DMS53 treated with DMSO at 0.1 percent for 48 hours (cell line): Measurements from ENCODE around the gene TUBB2B.
"Not testable (repeated sequence)": the region's sequence is repeated elsewhere in the genome, so short reads cannot be mapped to it uniquely, and the experiment has no call there.

Experiments used
- DNase-seq: peaks from one replicate; lab custom pipeline; 2025; ENCODE audit not compliant: unreplicated experiment; lab: John Stamatoyannopoulos, UW

TUBB2B gene

DNA sequence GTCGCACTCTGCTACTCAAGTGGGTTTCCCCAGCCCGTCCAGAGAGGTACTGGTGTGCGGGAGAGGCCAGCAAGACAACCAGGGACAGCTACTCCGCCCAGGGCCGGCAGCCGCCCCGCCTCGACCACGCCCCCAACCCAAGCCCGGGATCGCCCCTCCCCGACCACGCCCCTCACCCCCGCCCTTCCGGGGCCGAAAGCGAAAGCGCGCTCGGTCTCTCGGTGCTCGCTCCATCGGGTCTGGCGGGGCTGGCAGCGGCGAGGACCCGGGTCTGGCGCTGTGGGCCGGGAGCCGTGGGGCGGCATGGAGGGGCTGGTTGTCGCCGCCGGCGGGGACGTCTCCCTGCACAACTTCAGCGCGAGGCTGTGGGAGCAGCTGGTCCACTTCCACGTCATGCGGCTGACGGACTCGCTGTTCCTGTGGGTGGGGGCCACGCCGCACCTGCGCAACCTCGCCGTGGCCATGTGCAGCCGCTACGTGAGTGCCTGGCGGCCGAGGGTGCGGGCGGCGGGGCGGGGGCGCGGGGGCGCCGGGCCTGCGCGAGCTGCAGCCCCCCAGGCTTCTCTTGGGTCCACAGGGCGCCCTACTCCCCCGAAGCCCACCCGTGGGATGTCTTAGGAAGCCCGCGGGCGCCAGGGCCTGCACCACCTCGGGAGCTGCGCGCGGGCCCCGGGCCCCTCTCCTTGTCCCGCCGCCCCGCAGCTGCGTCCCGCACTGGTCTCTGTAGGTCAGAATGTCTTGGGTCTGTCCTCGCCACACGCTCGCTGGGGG lies 31.5 kb upstream of the TUBB2B start, which contains the start of gene PSMG4:
Gene PSMG4 (plus strand): TSS at position 228 of the 771 bp plus-strand sequence. CDS start 76 bp downstream, at position 304.
- peak; percentile 59 for DNase-seq

DNA sequence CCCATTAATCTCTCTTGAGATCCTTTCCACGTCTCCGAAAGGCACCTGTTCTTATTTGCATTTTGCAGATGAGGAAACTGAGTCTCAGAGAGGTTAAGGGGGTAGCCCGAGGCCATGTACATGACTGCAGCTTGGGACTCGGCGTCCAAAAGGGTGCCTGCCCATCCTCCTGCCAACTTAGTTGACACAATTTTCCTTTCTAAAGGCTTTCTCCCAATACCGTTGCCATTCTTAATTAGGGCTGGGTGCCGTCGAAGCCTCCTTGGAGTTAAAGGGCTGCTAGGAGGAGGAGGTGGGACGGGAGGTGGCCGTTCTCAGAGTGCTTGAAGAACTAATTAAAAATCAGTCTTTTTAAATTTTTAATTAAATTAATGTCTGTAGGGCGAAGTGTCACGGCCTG lies 30.7 kb upstream of the TUBB2B start:
- no peak for DNase-seq

GRCh38 chr6:3253597-3253961 lies 26.1 kb upstream of the TUBB2B start:
- DNase-seq = no peak

- no peak for DNase-seq
Measured at GRCh38 chr6:3252861-3253596, 25.6 kb upstream of the TUBB2B start.

DNA sequence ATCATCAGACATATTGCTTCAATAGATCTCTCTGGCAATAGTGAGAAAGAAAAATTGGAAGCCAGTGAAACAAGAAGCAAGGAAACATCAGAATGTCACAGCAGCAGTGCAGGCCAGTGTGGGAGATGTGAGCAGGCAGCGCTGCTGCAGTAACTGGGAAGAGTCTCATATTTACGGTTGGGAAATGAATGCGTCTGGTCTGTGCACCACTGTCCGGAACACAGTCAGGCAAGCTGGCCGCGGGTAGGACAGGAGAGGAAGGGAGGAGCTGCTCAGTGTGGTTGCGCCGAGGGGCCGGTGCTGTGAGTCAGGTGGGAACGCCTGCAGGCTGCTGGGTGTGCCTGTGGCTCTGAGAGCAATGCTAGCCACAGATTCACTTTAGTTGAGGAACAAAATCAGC lies 24.9 kb upstream of the TUBB2B start:
- DNase-seq = no peak

- DNase-seq = peak; percentile 65
Measured at GRCh38 chr6:3251462-3252314, 24.2 kb upstream of the TUBB2B start.

GRCh38 chr6:3250231-3250675 lies 22.8 kb upstream of the TUBB2B start:
- no peak for DNase-seq

GRCh38 chr6:3249821-3250220 lies 22.4 kb upstream of the TUBB2B start:
- DNase-seq = no peak

DNA sequence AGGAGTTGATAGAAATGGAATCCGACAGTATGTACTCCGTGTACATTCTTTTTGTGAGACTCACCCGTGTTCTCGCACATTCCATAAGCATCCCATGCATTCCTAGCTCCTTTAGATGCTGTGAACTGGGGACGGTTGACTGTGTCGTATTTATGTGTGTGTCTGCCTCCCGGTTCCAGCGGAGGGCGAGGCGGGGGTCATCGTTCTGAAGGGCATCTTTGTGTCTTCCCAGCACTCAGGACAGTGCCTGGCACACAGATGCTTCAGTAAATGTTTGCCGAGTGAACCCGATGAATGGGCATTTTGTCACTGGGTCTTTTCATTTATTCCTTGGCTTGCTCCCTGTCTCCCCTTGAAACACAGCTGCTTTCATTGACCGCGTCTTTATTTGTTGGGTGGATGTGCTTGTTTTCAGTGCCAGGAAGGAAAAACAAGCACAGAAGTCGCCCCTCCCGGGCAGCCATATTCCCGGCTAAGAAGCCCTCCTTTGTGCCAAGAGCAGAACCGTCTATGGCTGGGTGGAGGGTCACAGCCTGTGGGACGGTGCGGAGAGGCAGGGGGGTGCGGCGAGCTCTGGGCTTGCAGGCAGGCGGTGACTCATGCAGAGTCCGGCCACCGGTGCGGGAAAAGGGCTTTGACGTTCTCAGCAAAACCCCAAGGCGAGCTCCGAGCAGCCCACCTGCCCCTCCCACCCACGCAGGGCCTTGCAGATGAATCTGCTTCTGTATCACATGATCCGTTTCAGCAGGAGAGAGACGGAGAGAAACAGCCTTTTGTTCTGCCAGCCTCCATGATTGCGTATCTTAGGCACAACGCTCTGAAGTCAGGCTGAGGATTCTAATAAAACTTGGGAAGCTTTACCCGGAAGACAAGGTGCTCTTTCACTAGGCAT lies 20.0 kb upstream of the TUBB2B start:
- DNase-seq = peak; percentile 25

- no peak for DNase-seq
Measured at GRCh38 chr6:3245216-3245615, 17.8 kb upstream of the TUBB2B start.

DNA sequence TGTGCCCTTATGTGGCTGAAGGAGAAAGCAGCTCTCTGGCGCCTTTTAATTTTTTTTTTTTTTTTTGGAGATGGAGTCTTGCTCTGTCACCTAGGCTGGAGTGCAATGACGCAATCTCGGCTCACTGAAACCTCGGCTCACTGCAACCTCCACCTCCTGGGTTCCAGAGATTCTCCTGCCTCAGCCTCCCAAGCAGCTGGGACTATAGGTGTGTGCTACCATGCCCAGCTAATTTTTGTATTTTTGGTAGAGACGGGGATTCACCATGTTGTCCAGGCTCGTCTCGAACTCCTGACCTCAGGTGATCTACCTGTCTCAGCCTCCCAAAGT lies 17.3 kb upstream of the TUBB2B start:
- DNase-seq = not testable (repeated sequence)

DNA sequence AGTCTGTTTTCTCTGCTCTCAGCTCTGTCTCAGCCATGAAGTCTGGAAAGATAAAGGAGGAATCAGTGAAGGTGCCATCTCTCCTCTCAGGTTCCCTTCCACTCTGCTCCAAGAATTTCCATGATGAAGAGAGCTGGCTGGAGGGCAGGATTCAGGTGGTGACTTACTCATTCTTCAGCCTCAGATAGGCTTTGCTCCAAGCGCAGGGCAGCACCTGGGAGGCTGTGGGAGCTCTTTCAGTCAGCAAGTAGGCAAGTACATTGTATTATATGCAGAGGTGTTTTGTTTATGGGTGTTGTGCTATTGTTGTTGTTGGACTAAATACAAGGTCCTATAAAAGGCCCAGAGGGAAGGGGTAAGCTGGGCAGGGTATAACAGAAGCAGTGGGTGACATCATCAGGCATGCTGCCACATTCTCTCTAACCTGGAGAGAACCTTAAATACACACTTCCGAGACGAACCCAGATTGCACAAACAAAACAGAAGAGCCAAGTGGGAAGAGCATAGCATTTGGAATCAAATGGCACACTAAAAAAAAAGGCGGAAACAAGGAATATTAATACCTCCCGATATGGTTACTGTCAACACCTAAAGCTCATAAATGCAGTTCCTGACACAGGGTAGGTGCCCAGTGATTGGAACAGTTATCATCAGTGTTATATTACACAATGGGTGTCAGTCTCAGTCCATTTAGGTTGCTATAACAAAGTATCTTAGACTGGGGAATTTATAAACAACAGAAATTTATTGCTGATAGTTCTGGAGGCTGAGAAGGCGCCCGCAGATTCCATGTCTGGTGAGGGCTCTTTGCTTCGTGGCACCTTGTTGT lies 16.8 kb upstream of the TUBB2B start:
- no peak for DNase-seq

GRCh38 chr6:3242768-3243167 lies 15.3 kb upstream of the TUBB2B start:
- no peak for DNase-seq

GRCh38 chr6:3241745-3242144 lies 14.3 kb upstream of the TUBB2B start:
- DNase-seq = not testable (repeated sequence)

DNA sequence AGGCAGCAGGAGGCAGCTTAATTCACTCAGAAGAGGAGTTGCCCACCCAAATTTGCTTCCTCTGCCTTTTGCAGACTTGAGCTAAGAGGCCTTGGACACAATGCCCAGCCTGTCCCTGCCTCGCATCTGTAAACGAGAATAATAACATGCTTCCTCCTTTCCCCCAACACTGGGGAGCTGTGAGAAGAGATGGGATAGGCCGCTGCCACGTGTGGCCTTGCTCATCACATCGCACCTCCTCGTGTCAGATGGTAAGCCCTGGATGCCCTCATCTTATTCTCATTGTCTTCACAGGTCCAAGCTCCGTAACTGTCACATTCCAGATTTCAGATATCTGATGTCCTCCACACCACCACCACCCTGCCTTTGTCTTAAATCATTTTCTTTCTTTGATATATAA lies 13.1 kb upstream of the TUBB2B start:
- no peak for DNase-seq

GRCh38 chr6:3239110-3239830 lies 11.8 kb upstream of the TUBB2B start:
- no peak for DNase-seq

GRCh38 chr6:3237761-3238662 lies 10.6 kb upstream of the TUBB2B start:
- no peak for DNase-seq

DNA sequence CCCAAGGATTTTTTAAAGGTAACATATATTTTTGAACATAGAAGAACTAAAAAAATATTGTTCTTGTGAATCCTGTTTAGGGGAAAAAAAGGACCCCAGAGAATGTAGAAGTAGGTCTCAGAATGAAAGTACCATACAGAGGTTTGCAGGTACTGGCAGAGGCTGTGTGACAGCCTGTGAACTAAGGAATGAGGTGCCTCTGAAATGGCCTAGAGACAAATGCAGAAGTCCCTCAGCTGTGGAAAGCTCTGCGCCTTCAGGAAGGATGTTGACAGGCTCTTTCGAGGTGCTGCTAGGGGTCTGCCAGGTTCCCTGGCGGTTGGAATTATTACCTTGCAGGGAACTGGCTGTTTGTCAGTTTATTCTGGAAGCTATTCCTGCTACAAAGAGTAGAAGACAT lies 8.6 kb upstream of the TUBB2B start:
- DNase-seq = no peak
